ENCODE results near the gene INPP4B.

DNA sequence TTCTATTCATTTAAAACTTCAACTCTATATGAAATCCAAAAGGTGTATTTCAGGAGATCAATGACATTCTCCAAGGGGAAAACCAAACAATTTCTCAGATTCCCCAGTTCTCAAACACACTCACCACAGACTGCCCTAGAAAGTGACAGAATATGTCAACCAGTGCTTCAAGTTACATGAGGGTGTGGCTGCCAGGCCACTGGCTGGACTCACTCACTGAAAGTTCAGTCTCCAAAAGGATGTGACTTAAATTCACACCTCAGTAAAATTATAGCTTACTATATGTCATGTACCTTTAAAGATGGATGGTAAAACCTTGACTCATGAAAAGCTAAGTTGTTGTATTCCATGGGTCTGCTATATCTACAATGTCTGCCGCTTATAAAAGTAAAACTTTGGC, 7.3 kb downstream of the INPP4B start:
- no peak for TF ChIP-seq POLR2A (IDR thresholded peaks at IDR 0.05)
- TF ChIP-seq EP300 (IDR thresholded peaks at IDR 0.05) = no peak

Measured in ovary (tissue), 1 donor.